HEK293T (cell line): ENCODE measurements around the gene CNNM4.
"Not testable (repeated sequence)": the region's sequence is repeated elsewhere in the genome, so short reads cannot be mapped to it uniquely, and the experiment has no call there.

Experiments used
- CTCF ChIA-PET: fragments of 350-600 bp; formaldehyde crosslinking; extraction: SDS; loops from one replicate; lab custom pipeline; 2021; ENCODE audit warnings: antibody characterized with exemption, inconsistent platforms; lab: Yijun Ruan, JAX
- POLR2A ChIA-PET: fragments of 350-600 bp; formaldehyde crosslinking; extraction: SDS; loops from one replicate; lab custom pipeline; 2020; ENCODE audit warnings: antibody characterized with exemption, inconsistent platforms; lab: Yijun Ruan, JAX
- DNase-seq: peaks from one replicate; pipeline ENCODE4 v3.0.0; 2012; ENCODE audit warnings: mixed read lengths; ENCODE audit errors: extremely low spot score
- ARNT ChIP-seq: fragments of 450-650 bp; IDR thresholded peaks from 2 replicates; pipeline ENCODE4 v1.6.1; 2017; ENCODE audit warnings: mild to moderate bottlenecking
- BHLHE40 ChIP-seq: fragments of 450-650 bp; IDR thresholded peaks from 2 replicates; pipeline ENCODE4 v1.6.1; 2016; ENCODE audit warnings: mild to moderate bottlenecking, moderate library complexity, borderline replicate concordance
- CTBP1 ChIP-seq: fragments of 450-650 bp; IDR thresholded peaks from 2 replicates; pipeline ENCODE4 v1.6.1; 2016; ENCODE audit warnings: borderline replicate concordance
- ELF4 ChIP-seq: fragments of 450-650 bp; IDR thresholded peaks from 2 replicates; pipeline ENCODE4 v1.6.1; 2017; ENCODE audit warnings: antibody characterized with exemption
- FOXA1 ChIP-seq: fragments of 450-650 bp; IDR thresholded peaks from 2 replicates; pipeline ENCODE4 v1.6.1; 2016; ENCODE audit warnings: mild to moderate bottlenecking
- FOXK2 ChIP-seq: fragments of 450-650 bp; IDR thresholded peaks from 2 replicates; pipeline ENCODE4 v1.6.1; 2016; ENCODE audit warnings: mild to moderate bottlenecking
- FOXM1 ChIP-seq: fragments of 450-650 bp; IDR thresholded peaks from 2 replicates; pipeline ENCODE4 v1.6.1; 2017; ENCODE audit warnings: mild to moderate bottlenecking, borderline replicate concordance
- HDGF ChIP-seq: fragments of 450-650 bp; IDR thresholded peaks from 2 replicates; pipeline ENCODE4 v1.6.1; 2017; ENCODE audit warnings: antibody characterized with exemption, borderline replicate concordance
- L3MBTL2 ChIP-seq: fragments of 450-650 bp; conservative IDR thresholded peaks from 2 replicates; pipeline ENCODE4 v1.6.1; 2016; ENCODE audit warnings: mild to moderate bottlenecking
- LEF1 ChIP-seq: fragments of 450-650 bp; IDR thresholded peaks from 2 replicates; pipeline ENCODE4 v1.6.1; 2017; ENCODE audit warnings: mild to moderate bottlenecking, borderline replicate concordance
- NFRKB ChIP-seq: fragments of 450-650 bp; IDR thresholded peaks from 2 replicates; pipeline ENCODE4 v1.6.1; 2016; ENCODE audit warnings: mild to moderate bottlenecking, moderate library complexity
- SP1 ChIP-seq: fragments of 450-650 bp; IDR thresholded peaks from 2 replicates; pipeline ENCODE4 v1.6.1; 2017
- SUZ12 ChIP-seq: fragments of 450-650 bp; IDR thresholded peaks from 2 replicates; pipeline ENCODE4 v1.6.1; 2016; ENCODE audit warnings: mild to moderate bottlenecking
- TARDBP ChIP-seq: fragments of 450-650 bp; IDR thresholded peaks from 2 replicates; pipeline ENCODE4 v1.6.1; 2016
- ZNF384 ChIP-seq: fragments of 450-650 bp; IDR thresholded peaks from 2 replicates; pipeline ENCODE4 v1.6.1; 2016
- TF ChIP-seq, protein P1 (sequence below): fragments of 450-650 bp; IDR thresholded peaks from 2 replicates; pipeline ENCODE4 v1.6.1; 2016

The CNNM4 gene

DNA sequence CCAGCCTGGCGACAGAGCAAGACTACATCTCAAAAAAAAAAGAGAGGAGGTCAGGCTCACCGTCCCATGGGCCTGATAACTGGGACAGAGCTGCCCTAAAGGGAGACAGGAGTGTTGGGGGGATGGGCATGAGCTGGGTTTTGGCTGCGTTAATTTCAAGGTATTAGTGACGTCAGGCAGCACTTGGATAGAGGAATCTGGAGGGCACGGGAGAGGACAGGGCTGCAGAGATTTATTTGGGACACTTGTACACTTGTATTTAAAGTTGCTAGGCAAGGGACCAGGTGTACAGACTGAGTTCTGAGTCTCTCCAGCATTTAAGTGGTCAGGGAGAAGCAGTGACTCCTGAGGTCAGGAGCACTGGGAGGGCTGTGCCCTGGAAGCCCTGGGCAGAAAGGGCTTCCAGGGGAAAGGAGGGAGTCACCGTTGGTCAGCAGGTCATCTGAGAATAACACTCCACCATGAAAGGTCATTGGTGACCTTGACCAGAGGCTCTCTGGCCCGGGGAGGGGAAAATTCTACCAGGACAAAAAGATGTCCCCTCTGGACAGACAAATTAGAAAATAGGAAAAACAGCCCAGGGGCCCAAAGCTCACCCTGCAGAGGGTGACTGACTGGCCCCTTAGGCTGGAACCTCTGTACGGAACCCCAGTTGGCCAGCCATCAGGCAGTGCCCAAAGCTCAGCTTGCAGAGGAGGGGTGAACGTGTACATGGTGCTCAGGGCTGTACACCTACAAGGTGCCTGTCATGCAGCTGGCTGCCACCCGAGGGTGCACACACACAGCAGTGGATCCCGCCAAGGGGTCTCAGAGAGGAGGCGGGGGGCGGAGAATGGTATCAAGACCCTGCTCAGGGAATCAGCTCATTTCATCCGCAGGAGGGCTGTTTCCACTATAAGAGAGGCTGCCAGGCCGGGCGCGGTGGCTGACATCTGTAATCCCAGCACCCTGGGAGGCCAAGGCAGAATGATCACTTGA lies 32.4 kb downstream of the CNNM4 start:
- no peak for DNase-seq
- ChIA-PET POLR2A (interaction anchor here (1.3 kb wide), 1 partner anchor 23 kb away, joined by 4 read pairs; the partner anchor contains the start of gene CNNM3), CTCF (interaction anchor here (1.2 to 1.9 kb wide), 2 partner anchors 8 to 29 kb away, joined by 4 to 5 read pairs; no protein-coding TSS in a partner anchor)
- no peak for TF ChIP-seq CTBP1
- no peak for TF ChIP-seq BHLHE40
- TF ChIP-seq ELF4 = no peak
- TF ChIP-seq SP1 = no peak
- TF ChIP-seq FOXM1 = no peak
- no peak for TF ChIP-seq SUZ12
- TF ChIP-seq L3MBTL2 = no peak
- no peak for TF ChIP-seq NFRKB
- TF ChIP-seq LEF1 = no peak
- no peak for TF ChIP-seq TARDBP
- TF ChIP-seq FOXA1 = no peak
- TF ChIP-seq FOXK2 = no peak
- TF ChIP-seq, protein P1, sequence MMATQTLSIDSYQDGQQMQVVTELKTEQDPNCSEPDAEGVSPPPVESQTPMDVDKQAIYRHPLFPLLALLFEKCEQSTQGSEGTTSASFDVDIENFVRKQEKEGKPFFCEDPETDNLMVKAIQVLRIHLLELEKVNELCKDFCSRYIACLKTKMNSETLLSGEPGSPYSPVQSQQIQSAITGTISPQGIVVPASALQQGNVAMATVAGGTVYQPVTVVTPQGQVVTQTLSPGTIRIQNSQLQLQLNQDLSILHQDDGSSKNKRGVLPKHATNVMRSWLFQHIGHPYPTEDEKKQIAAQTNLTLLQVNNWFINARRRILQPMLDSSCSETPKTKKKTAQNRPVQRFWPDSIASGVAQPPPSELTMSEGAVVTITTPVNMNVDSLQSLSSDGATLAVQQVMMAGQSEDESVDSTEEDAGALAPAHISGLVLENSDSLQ = no peak
- TF ChIP-seq HDGF = no peak
- TF ChIP-seq ARNT = no peak

DNA sequence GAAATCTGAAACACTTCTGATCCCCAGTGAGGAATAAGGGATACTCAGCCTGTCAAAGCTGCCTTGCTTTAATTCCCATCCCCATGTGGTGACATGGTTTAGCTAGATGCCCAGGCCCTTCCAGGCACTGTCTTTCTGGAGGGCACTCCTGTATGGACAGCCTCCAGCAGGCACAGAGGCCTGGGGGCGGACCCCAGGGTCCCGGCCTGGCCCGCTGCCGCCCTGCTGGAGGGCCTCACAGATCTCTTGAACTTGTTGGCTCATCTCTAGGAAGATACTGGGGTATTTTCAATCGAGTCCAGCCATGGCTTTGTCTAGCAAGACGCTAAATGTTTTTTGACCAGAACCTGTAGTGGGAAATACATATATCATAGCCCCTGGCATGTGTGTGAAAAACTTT lies 34.4 kb downstream of the CNNM4 start:
- ChIA-PET CTCF (no interaction called here), POLR2A (no interaction called here)
- DNase-seq = no peak
- no peak for TF ChIP-seq ZNF384
- TF ChIP-seq BHLHE40 = no peak
- no peak for TF ChIP-seq ELF4
- TF ChIP-seq SP1 = no peak
- TF ChIP-seq SUZ12 = no peak
- no peak for TF ChIP-seq LEF1
- TF ChIP-seq L3MBTL2 = no peak
- TF ChIP-seq TARDBP = no peak
- no peak for TF ChIP-seq FOXA1

DNA sequence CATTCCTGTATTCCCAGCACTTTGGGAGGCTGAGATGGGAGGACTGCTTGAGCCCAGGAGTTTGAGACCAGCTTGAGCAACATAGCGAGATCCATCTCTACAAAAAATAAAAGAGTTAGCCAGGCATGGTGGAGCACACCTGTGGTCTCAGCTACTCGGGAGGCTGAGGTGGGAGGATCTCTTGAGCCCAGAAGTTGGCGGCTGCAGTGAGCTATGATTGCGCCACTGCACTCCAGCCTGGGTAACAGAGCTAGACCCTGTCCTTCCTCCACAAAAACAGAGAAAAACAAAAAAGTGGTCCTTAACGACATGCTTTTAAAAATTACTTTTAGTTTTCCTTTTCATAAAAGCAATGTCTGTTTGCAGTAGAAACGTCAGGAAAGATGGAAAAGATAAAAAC lies 35.8 kb downstream of the CNNM4 start:
- DNase-seq, POLR2A ChIA-PET: not testable (repeated sequence)
- CTCF ChIA-PET = interaction anchor here (1.2 kb wide), 1 partner anchor 37 kb away, joined by 4 read pairs; no protein-coding TSS in a partner anchor

DNA sequence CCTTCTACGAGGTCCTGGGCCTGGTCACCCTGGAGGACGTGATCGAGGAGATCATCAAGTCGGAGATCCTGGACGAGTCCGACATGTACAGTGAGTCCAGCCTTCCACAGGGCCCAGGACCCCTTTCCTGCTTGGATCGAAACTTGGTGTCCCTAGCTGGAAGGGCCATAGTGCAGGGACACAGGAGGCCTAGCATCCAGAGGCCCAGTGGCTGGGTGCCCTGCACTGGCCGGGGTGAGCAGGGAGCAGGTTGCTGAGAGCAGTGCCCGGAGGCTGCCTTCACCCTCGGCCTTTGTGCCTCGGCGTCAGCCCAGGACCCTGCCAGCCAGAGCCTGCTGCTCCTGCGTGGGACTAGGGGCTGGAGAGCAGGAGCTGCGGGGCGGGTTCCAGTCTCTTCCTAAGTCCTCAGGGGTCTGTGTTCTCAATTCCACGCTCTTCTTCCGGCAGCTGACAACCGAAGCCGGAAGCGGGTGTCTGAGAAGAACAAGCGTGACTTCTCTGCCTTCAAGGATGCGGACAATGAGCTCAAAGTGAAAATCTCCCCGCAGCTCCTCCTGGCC lies 36.4 kb downstream of the CNNM4 start:
- TF ChIP-seq FOXM1 (no peak), ARNT (no peak), SUZ12 (no peak), LEF1 (no peak), ZNF384 (no peak), SP1 (no peak), TARDBP (no peak), CTBP1 (no peak), FOXA1 (no peak), FOXK2 (no peak), ELF4 (no peak), BHLHE40 (no peak), NFRKB (no peak)
- TF ChIP-seq, protein P1 = no peak
- CTCF ChIA-PET = interaction anchor here (1.2 kb wide), 1 partner anchor 38 kb away, joined by 4 read pairs; no protein-coding TSS in a partner anchor
- POLR2A ChIA-PET = no interaction called here
- DNase-seq = no peak

- DNase-seq = no peak
- TF ChIP-seq ARNT = no peak
- no peak for TF ChIP-seq LEF1
- TF ChIP-seq HDGF = no peak
- TF ChIP-seq CTBP1 = no peak
- TF ChIP-seq, protein P1 = no peak
- no peak for TF ChIP-seq FOXM1
- ChIA-PET CTCF (interaction anchor here (1.0 to 1.8 kb wide), 2 partner anchors 15 to 35 kb away, joined by 4 to 7 read pairs; no protein-coding TSS in a partner anchor), POLR2A (no interaction called here)
These were observed 38.3 kb downstream of the CNNM4 start for GRCh38 chr2:96798733-96799622.
